Liver (tissue), 3 donors: ENCODE results near the gene MIB2.

Experiments used
- HNF4A ChIP-seq, 2 donors: conservative IDR thresholded peaks; 2 replicates each; pipeline ENCODE4 v1.6.1; 2016; ENCODE audit warnings: antibody characterized with exemption in 2 of 2, mild to moderate bottlenecking in 2 of 2
- HNF4G ChIP-seq: IDR thresholded peaks from 2 replicates; pipeline ENCODE4 v1.6.1; 2016; ENCODE audit warnings: antibody characterized with exemption
- RAD21 ChIP-seq, 2 donors: IDR thresholded peaks; 2 replicates each; pipeline ENCODE4 v1.6.1; 2016; ENCODE audit warnings: antibody characterized with exemption in 2 of 2, mild to moderate bottlenecking in 2 of 2
- TF ChIP-seq, protein P1 (sequence below): fragments of 150-350 bp; IDR thresholded peaks from 2 replicates; pipeline ENCODE4 v1.5.1; 2017; ENCODE audit warnings: improper control_type of control experiment, low read depth, low read length; ENCODE audit not compliant: missing input control
- TF ChIP-seq, protein P2 (sequence below): IDR thresholded peaks from 2 replicates; pipeline ENCODE4 v1.6.1; 2016; ENCODE audit warnings: antibody characterized with exemption
- donor health status: healthy.
- donor health status: healthy.

DNA sequence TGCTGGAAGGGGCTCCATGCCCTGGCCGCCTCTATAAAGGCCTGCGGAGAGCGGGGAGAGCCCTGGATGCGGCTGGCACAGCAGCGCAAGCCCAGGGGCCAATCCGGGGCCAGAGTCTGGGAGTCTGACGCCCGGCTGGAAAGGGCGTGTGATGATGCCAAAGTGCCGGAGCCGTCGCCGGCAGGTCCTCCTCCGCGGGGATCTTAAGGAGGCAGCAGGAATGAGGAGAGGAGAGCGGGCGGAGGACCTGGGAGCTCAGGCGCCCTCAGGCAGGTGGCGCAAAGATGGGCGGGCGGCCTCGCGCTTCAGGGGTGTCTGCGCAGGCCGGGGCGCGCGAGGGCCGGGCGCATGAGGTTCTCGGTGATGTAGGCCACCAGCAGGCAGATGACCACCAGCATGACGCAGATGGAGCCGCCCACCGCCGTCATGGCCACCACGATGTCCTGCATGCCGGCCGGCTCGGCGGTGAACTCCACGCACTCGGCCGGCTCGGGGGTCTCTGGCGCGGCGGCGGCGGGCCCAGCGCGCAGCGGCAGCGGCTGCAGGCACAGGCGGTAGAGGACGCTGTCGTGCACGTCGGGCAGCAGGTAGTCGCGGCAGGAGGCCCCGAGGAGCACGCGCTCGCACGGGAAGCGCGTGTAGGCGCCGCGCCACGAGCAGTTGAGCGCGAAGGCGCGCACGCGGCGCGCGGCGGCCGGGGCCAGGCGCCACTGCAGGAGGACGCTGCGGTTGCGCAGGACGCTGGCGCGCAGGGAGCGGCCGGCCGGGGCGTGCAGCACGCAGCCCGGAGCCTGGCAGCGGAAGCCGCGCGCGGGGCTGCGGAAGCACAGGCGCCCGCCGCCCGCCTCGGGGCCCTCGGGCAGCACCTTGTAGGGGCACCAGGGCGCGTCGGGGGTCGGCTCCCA lies 16.0 kb upstream of the MIB2 start:
- no peak for TF ChIP-seq HNF4A (conservative IDR thresholded peaks at IDR 0.05)
- TF ChIP-seq, protein P1, sequence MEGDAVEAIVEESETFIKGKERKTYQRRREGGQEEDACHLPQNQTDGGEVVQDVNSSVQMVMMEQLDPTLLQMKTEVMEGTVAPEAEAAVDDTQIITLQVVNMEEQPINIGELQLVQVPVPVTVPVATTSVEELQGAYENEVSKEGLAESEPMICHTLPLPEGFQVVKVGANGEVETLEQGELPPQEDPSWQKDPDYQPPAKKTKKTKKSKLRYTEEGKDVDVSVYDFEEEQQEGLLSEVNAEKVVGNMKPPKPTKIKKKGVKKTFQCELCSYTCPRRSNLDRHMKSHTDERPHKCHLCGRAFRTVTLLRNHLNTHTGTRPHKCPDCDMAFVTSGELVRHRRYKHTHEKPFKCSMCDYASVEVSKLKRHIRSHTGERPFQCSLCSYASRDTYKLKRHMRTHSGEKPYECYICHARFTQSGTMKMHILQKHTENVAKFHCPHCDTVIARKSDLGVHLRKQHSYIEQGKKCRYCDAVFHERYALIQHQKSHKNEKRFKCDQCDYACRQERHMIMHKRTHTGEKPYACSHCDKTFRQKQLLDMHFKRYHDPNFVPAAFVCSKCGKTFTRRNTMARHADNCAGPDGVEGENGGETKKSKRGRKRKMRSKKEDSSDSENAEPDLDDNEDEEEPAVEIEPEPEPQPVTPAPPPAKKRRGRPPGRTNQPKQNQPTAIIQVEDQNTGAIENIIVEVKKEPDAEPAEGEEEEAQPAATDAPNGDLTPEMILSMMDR: no peak
- TF ChIP-seq, protein P2, sequence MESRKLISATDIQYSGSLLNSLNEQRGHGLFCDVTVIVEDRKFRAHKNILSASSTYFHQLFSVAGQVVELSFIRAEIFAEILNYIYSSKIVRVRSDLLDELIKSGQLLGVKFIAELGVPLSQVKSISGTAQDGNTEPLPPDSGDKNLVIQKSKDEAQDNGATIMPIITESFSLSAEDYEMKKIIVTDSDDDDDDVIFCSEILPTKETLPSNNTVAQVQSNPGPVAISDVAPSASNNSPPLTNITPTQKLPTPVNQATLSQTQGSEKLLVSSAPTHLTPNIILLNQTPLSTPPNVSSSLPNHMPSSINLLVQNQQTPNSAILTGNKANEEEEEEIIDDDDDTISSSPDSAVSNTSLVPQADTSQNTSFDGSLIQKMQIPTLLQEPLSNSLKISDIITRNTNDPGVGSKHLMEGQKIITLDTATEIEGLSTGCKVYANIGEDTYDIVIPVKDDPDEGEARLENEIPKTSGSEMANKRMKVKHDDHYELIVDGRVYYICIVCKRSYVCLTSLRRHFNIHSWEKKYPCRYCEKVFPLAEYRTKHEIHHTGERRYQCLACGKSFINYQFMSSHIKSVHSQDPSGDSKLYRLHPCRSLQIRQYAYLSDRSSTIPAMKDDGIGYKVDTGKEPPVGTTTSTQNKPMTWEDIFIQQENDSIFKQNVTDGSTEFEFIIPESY: no peak
- no peak for TF ChIP-seq RAD21 (IDR thresholded peaks at IDR 0.05)
- no peak for TF ChIP-seq HNF4G
